ENCODE measurements around the gene HJV. TPM values are rescaled to one million over a fixed set of nuclear protein-coding genes. Genes with fewer than 3 reads are reported as not detected.
A peak's percentile ranks its signal among the peaks of the same experiment; 100 is the strongest.
"Not testable (repeated sequence)": the region's sequence is repeated elsewhere in the genome, so short reads cannot be mapped to it uniquely, and the experiment has no call there.

The HJV gene
- total RNA-seq, 2 donors from 2014 or later = not detected

DNA sequence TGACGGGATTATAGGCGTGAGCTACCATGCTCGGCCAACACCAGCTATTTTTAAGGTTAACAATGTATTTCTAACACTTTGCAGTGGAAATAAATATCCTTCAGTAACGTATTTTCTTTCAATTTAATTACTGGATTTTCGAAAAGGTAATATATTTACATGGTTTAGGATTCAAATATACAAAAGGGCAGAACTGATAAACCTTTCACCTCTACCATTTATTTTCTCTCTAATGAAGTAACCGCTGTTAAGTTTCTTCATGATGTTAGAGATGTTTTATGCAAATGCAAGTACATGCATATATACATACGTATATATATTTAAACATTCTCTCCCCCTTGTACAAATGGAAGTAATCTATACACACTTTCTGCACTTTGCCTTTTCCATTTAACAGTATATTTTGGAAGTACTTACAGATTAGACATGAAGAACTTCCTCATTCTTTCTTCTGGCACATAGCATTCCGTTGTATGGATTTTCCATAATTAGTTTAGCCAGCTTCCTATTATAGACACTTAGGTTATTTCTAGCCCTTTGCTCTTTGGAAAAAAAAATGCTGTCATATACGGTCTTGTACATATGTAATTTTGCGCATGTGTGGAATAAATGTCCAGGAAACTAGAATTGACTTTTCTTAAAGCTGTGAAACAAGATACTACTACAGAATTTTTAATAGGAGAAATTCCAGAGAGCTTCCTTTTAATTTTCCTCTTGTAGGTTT is 14.9 kb upstream of the HJV start:
- DNase-seq = no peak
- no peak for ATAC-seq
- Histone ChIP-seq H3K4me1 (peaks cover 41% of the 10 kb centered on the region), H3K4me3 (no peak overlapping the region), H3K36me3 (replicated peaks in 1 of 2; ENCODE audit: insufficient read depth in 1 of 2, low read depth in 2 of 2) (no peaks in the 10 kb centered on the region), H3K27me3 (no peaks in the 10 kb centered on the region), H3K9me3 (no peaks in the 10 kb centered on the region), H3K27ac (peak overlapping the region; percentile 19 to 94 (median 90))
- intact Hi-C loops (cut with DNase I) = no loop called here
- TF ChIP-seq, protein P1, sequence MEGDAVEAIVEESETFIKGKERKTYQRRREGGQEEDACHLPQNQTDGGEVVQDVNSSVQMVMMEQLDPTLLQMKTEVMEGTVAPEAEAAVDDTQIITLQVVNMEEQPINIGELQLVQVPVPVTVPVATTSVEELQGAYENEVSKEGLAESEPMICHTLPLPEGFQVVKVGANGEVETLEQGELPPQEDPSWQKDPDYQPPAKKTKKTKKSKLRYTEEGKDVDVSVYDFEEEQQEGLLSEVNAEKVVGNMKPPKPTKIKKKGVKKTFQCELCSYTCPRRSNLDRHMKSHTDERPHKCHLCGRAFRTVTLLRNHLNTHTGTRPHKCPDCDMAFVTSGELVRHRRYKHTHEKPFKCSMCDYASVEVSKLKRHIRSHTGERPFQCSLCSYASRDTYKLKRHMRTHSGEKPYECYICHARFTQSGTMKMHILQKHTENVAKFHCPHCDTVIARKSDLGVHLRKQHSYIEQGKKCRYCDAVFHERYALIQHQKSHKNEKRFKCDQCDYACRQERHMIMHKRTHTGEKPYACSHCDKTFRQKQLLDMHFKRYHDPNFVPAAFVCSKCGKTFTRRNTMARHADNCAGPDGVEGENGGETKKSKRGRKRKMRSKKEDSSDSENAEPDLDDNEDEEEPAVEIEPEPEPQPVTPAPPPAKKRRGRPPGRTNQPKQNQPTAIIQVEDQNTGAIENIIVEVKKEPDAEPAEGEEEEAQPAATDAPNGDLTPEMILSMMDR (IDR thresholded peaks at IDR 0.05) = no peak
- TF ChIP-seq POLR2A (IDR thresholded peaks at IDR 0.05) = no peak
- WGBS, 2 donors = 4 to 6% methylated on average over 10 of the region's 10 CpGs

DNA sequence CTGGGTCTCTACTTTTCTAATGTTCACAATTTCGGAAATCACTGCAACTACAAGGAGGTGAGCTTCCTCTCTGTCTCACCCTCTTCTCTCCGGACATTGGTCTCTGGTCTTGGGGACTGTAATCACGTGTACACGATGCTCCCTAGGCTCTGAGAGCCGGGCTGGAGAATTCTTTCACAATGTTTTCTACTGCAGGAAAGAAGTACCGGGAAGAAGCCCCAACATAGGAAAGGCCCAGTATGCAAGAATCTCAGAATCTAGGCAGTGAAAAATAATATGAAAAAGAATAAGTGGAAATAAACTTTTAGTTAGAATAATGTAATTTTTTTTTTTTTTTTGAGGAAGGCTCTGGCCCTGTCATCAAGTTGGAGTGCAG is 13.5 kb upstream of the HJV start:
- ATAC-seq = no peak
- WGBS, 2 donors = 54 to 60% methylated on average over 6 of the region's 6 CpGs
- intact Hi-C loops (cut with DNase I) = no loop called here

DNA sequence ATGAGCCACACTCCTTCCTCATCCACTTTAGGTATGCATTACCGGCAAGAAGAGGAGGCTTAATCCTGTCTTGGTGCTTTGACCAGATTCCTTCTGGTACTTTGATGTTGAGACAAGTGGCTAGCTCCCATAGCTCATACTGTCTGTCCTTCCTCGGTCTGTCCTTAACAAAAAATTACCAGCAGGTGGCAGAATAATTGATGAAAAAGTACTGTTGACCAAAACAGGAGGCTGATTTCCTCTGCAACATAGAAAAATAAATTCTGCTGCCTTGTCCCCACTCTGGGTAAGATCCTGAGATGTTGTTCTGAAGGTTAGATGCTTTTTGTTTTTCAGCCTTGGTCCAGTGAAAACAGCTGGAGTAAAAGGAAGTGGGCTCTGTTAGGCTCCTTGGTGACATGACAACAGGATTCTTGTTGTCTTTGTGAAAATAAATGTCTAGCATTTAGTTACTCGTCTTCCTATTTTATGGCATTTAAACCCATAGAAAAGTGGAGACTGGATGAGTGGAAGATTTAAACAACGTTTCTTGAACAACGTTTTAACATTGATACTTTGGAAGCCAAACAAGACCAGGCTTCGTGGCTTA is 11.2 kb upstream of the HJV start:
- intact Hi-C loops (cut with DNase I) = no loop called here
- 31 to 37% methylated on average over 6 of the region's 6 CpGs for WGBS, 2 donors
- ATAC-seq = no peak
- Histone ChIP-seq H3K36me3 (replicated peaks in 1 of 2; ENCODE audit: insufficient read depth in 1 of 2, low read depth in 2 of 2) (no peaks in the 10 kb centered on the region), H3K27me3 (no peaks in the 10 kb centered on the region), H3K27ac (no peak overlapping the region), H3K4me3 (no peak overlapping the region), H3K4me1 (peaks cover 25% of the 10 kb centered on the region), H3K9me3 (no peaks in the 10 kb centered on the region)
- DNase-seq = peak in 2 of 4 donors; percentile 17 to 37
- TF ChIP-seq, protein P1 (IDR thresholded peaks at IDR 0.05) = peak; percentile 24 to 66 (median 55)
- no peak for TF ChIP-seq POLR2A (IDR thresholded peaks at IDR 0.05)

More for the DNA sequence above, 13.5 kb upstream of the HJV start:
- TF ChIP-seq POLR2A (IDR thresholded peaks at IDR 0.05) = no peak
- TF ChIP-seq, protein P1 (IDR thresholded peaks at IDR 0.05) = no peak
- peak in 1 of 4 donors; percentile 11 for DNase-seq
- H3K9me3 ChIP-seq = no peaks in the 10 kb centered on the region
- no peaks in the 10 kb centered on the region for H3K36me3 ChIP-seq (replicated peaks in 1 of 2; ENCODE audit: insufficient read depth in 1 of 2, low read depth in 2 of 2)
- H3K4me3 ChIP-seq = no peak overlapping the region
- H3K4me1 ChIP-seq = peaks cover 38% of the 10 kb centered on the region
- H3K27ac ChIP-seq = no peak overlapping the region
- H3K27me3 ChIP-seq = no peaks in the 10 kb centered on the region

DNA sequence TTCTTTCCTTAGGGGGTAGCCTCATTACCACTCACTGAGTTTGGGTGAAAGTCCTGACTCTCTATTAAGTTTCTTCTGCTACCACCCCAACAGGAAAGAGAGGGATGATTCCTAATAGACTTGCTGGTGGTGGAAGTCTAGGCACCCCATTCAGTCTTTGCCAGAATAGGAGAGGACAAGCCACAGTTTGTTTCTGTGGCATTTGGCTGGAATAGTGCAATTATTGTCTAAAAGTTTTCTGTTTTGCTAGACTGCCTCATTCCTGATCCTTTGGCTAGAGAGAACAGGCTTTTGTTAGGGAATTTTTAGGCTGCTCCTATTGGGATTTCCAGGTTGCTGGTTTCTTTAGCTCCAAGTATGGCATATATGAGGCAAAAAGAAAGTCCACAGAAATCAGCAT is 9.9 kb upstream of the HJV start:
- Histone ChIP-seq H3K4me1 (peaks cover 12% of the 10 kb centered on the region), H3K27me3 (no peaks in the 10 kb centered on the region), H3K9me3 (no peaks in the 10 kb centered on the region), H3K36me3 (replicated peaks in 1 of 2; ENCODE audit: insufficient read depth in 1 of 2, low read depth in 2 of 2) (no peaks in the 10 kb centered on the region), H3K4me3 (no peak overlapping the region), H3K27ac (no peak overlapping the region)
- no peak for TF ChIP-seq POLR2A (IDR thresholded peaks at IDR 0.05)
- TF ChIP-seq, protein P1 (IDR thresholded peaks at IDR 0.05) = no peak
- intact Hi-C loops (cut with DNase I) = no loop called here
- DNase-seq (no peak), ATAC-seq (no peak)

DNA sequence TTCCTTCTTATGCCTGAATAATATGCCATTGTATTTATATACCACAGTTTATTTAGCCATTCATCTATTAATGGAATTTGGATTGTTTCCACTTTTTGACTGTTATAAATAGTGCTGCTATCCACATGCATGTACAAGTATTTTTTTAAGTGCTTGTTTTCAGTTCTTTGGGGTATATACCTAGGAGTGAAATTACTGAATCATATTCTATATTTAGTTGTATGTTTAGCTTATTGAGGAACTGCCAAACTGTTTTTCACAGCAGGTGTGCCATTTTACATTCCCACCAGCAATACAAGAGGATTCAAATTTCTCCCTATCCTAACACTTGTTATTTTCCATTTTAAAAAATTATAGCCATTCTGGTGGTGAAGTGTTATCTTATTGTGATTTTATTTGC is 7.6 kb upstream of the HJV start:
- H3K36me3 ChIP-seq (replicated peaks in 1 of 2; ENCODE audit: insufficient read depth in 1 of 2, low read depth in 2 of 2) = no peaks in the 10 kb centered on the region
- TF ChIP-seq, protein P1 (IDR thresholded peaks at IDR 0.05) = no peak
- TF ChIP-seq POLR2A (IDR thresholded peaks at IDR 0.05) = no peak
- H3K27ac ChIP-seq = peak overlapping the region in 1 of 4 donors; percentile 62
- intact Hi-C loops (cut with DNase I) = no loop called here
- H3K9me3 ChIP-seq = no peaks in the 10 kb centered on the region
- DNase-seq = peak in 1 of 4 donors; percentile 39
- H3K4me1 ChIP-seq = no peaks in the 10 kb centered on the region
- no peaks in the 10 kb centered on the region for H3K27me3 ChIP-seq
- no peak for ATAC-seq
- H3K4me3 ChIP-seq = no peak overlapping the region

DNA sequence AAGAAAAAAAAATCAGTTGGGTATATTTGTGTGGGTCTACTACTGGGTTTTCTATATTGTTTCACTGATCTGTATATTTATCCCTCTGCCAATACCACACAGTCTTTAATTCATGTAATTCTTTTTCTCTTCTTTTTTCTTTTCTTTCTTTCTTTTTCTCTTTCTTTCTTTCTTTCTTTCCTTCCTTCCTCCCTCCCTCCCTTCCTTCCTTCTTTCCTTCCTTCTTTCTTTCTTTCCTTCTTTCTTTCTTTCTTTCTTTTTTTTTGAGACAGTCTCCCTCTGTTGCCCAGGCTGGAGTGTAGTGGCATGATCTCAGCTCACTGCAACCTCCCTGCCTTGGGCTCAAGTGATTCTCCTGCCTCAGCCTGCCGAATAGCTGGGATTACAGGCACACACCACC is 5.1 kb upstream of the HJV start:
- H3K9me3 ChIP-seq, H3K27me3 ChIP-seq, DNase-seq: not testable (repeated sequence)

DNA sequence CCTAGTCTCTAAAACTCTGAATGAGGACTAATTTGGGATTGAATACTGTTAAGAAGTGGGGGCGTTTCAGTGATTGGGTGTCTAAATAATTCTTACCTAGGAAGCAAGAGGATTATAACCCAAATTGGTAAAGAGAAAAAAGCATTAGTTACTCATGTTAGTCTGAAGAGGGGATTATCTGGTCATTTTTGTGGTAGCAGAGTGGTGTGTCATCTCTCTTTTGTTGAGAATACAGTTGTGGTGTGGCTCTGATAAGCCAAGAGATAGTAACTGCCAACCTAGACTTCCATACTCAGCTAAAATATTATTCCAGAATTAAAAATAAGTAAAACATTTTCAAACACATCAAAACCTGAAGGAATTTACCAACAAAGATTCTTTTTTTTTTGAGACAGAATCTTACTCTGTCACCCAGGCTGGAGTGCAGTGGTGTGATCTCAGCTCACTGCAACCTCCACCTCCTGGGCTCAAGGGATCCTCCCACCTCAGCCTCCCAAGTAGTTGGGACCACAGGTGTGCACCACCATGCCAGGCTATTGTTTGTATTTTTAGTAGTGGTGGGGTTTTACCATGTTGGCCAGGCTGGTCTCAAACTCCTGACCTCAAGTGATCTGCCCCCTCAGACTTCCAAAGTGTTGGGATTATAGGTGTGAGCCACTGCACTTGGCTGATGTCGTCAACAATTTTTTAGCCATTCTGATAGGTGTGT is 4.4 kb upstream of the HJV start:
- H3K36me3 ChIP-seq (replicated peaks in 1 of 2; ENCODE audit: insufficient read depth in 1 of 2, low read depth in 2 of 2); H3K4me1 ChIP-seq; H3K9me3 ChIP-seq; H3K27me3 ChIP-seq; DNase-seq; intact Hi-C loops (cut with DNase I); ATAC-seq; H3K27ac ChIP-seq; H3K4me3 ChIP-seq: not testable (repeated sequence)
- 79 to 80% methylated on average over 2 of the region's 2 CpGs for WGBS, 2 donors

More for the DNA sequence above, 5.1 kb upstream of the HJV start:
- H3K27ac ChIP-seq; H3K4me3 ChIP-seq; H3K36me3 ChIP-seq (replicated peaks in 1 of 2; ENCODE audit: insufficient read depth in 1 of 2, low read depth in 2 of 2); ATAC-seq; intact Hi-C loops (cut with DNase I); H3K4me1 ChIP-seq: not testable (repeated sequence)
- 67 to 80% methylated on average over 1 of the region's 1 CpG for WGBS, 2 donors
